Prostate gland (tissue), 2 donors: ENCODE data around the gene LINC00305. TPM values are rescaled to one million over a fixed set of nuclear protein-coding genes. Genes with fewer than 3 reads are reported as not detected.

Source experiments
- DNase-seq: peaks from one replicate; pipeline ENCODE4 v3.0.0-alpha.2; 2019; ENCODE audit warnings: low spot score
- H3K27ac ChIP-seq, 2 donors: fragments of 200-600 bp; sonication (generic); 2 replicates each; pipeline ENCODE4 v1.5.1; 2017 to 2019
- H3K27me3 ChIP-seq: fragments of 200-600 bp; sonication (generic); replicated peaks from 2 replicates; pipeline ENCODE4 v1.5.1; 2019; ENCODE audit not compliant: insufficient read depth
- H3K36me3 ChIP-seq, 2 donors: fragments of 200-600 bp; sonication (generic); 1 replicate in 1 of 2; 2 replicates in 1 of 2; pipeline versions ENCODE4 v1.5.1 to v1.8.1; 2017 to 2019
- H3K4me1 ChIP-seq: fragments of 200-600 bp; sonication (generic); replicated peaks from 2 replicates; pipeline ENCODE4 v1.5.1; 2019
- H3K4me3 ChIP-seq, 2 donors: fragments of 200-600 bp; sonication (generic); 2 replicates each; pipeline ENCODE4 v1.5.1; 2017 to 2019
- H3K9me3 ChIP-seq: fragments of 200-600 bp; sonication (generic); 2 replicates; pipeline ENCODE4 v1.5.1; 2017
- CTCF ChIP-seq, 4 experiments: fragments of 200-600 bp in 2 of 4; fragments of 450-650 bp in 2 of 4; sonication (generic) in 2 of 4; IDR thresholded peaks; 1 replicate in 3 of 4; 2 replicates in 1 of 4; pipeline ENCODE4 v1.5.1; 2016 to 2019; ENCODE audit warnings: antibody characterized with exemption in 4 of 4, mild to moderate bottlenecking in 2 of 4, moderate library complexity in 2 of 4
- POLR2A ChIP-seq: fragments of 450-650 bp; IDR thresholded peaks from one replicate; pipeline ENCODE4 v1.6.1; 2016; ENCODE audit warnings: antibody characterized with exemption, mild to moderate bottlenecking
- POLR2AphosphoS5 ChIP-seq: sonication (generic); formaldehyde crosslinking; IDR thresholded peaks from one replicate; pipeline ENCODE4 v1.6.1; 2017; ENCODE audit warnings: antibody characterized with exemption
- WGBS: methylation state at CpG from one replicate; pipeline ENCODE4 v1.1.5; 2018; 5-methylcytosine and 5-hydroxymethylcytosine counted together
- intact Hi-C: fragments of 100-400 bp; cut with DNase I; formaldehyde crosslinking; loops from one replicate; pipeline ENCODE4 v1.14.2; 2022
- total RNA-seq, 2 donors: library from RNA; depleted of rRNA; stranded (reverse); fragments of >200 nt; gene quantifications; one replicate each; pipeline ENCODE4 v1.1.0, GENCODE V29; 2016

The LINC00305 gene
- total RNA-seq, 2 donors from 2014 or later: not detected

GRCh38 chr18:64083916-64084315 is 65.0 kb downstream of the LINC00305 start:
- TF ChIP-seq POLR2A (no peak), POLR2AphosphoS5 (no peak), CTCF (IDR thresholded peaks at IDR 0.05) (no peak)
- Histone ChIP-seq H3K36me3 (no peaks in the 10 kb centered on the region), H3K4me1 (no peaks in the 10 kb centered on the region), H3K27me3 (no peaks in the 10 kb centered on the region), H3K27ac (no peak overlapping the region), H3K9me3 (no peaks in the 10 kb centered on the region), H3K4me3 (no peak overlapping the region)
- 91% methylated on average over 1 of the region's 1 CpG for WGBS
- DNase-seq: no peak
- intact Hi-C loops: no loop called here

- H3K27ac ChIP-seq: no peak overlapping the region
- no peak for DNase-seq
- H3K9me3 ChIP-seq: no peaks in the 10 kb centered on the region
- TF ChIP-seq CTCF (IDR thresholded peaks at IDR 0.05) (no peak), POLR2AphosphoS5 (no peak), POLR2A (no peak)
- H3K4me3 ChIP-seq: no peak overlapping the region
- H3K27me3 ChIP-seq: no peaks in the 10 kb centered on the region
- intact Hi-C loops: no loop called here
- no peaks in the 10 kb centered on the region for H3K36me3 ChIP-seq
- H3K4me1 ChIP-seq: no peaks in the 10 kb centered on the region
These were observed 66.4 kb downstream of the LINC00305 start for GRCh38 chr18:64082513-64082912.

- no peaks in the 10 kb centered on the region for H3K4me1 ChIP-seq
- H3K27ac ChIP-seq: no peak overlapping the region
- TF ChIP-seq CTCF (IDR thresholded peaks at IDR 0.05): no peak
- no peaks in the 10 kb centered on the region for H3K9me3 ChIP-seq
- intact Hi-C loops: no loop called here
- no peaks in the 10 kb centered on the region for H3K36me3 ChIP-seq
- H3K4me3 ChIP-seq: no peak overlapping the region
- no peaks in the 10 kb centered on the region for H3K27me3 ChIP-seq
- WGBS: 81% methylated on average over 1 of the region's 1 CpG
- no peak for DNase-seq
These were observed 66.8 kb downstream of the LINC00305 start for GRCh38 chr18:64082054-64082453.

GRCh38 chr18:64073971-64074370 is 74.9 kb downstream of the LINC00305 start:
- Histone ChIP-seq H3K27ac (no peak overlapping the region), H3K9me3 (no peaks in the 10 kb centered on the region), H3K4me3 (no peak overlapping the region), H3K36me3 (no peaks in the 10 kb centered on the region), H3K27me3 (no peaks in the 10 kb centered on the region), H3K4me1 (no peaks in the 10 kb centered on the region)
- no peak for TF ChIP-seq POLR2A
- no peak for TF ChIP-seq POLR2AphosphoS5
- TF ChIP-seq CTCF (IDR thresholded peaks at IDR 0.05): no peak
- 46% methylated on average over 4 of the region's 4 CpGs for WGBS
- intact Hi-C loops: no loop called here
- no peak for DNase-seq

- 31% methylated on average over 3 of the region's 3 CpGs for WGBS
- H3K9me3 ChIP-seq: no peaks in the 10 kb centered on the region
- intact Hi-C loops: no loop called here
- no peak overlapping the region for H3K27ac ChIP-seq
- no peak for TF ChIP-seq POLR2A
- no peak for TF ChIP-seq POLR2AphosphoS5
- no peak for TF ChIP-seq CTCF (IDR thresholded peaks at IDR 0.05)
- no peak overlapping the region for H3K4me3 ChIP-seq
- H3K36me3 ChIP-seq: no peaks in the 10 kb centered on the region
- no peaks in the 10 kb centered on the region for H3K27me3 ChIP-seq
- no peak for DNase-seq
- no peaks in the 10 kb centered on the region for H3K4me1 ChIP-seq
These were observed 93.9 kb downstream of the LINC00305 start for GRCh38 chr18:64055019-64055418.
